Neural progenitor cell (in vitro differentiated cells): ENCODE measurements around the gene VPS35L.

Source experiments
- CTCF ChIP-seq: fragments of 200-600 bp; sonication (generic); IDR thresholded peaks from 2 replicates; pipeline ENCODE4 v1.5.1; 2017; ENCODE audit warnings: antibody characterized with exemption, mild to moderate bottlenecking
- EZH2 ChIP-seq: fragments of 200-600 bp; sonication (generic); IDR thresholded peaks from 2 replicates; pipeline ENCODE4 v1.6.1; 2017; ENCODE audit warnings: antibody characterized with exemption, mild to moderate bottlenecking, moderate library complexity
- EZH2phosphoT487 ChIP-seq: fragments of 200-600 bp; sonication (generic); IDR thresholded peaks from 2 replicates; pipeline ENCODE4 v1.6.1; 2017; ENCODE audit warnings: antibody characterized with exemption

- no peak for TF ChIP-seq CTCF
- no peak for TF ChIP-seq EZH2
- no peak for TF ChIP-seq EZH2phosphoT487
These were observed 99.8 kb downstream of the VPS35L start for GRCh38 chr16:19655242-19655777.
